ENCODE data around the gene EHD1.

The EHD1 gene

DNA sequence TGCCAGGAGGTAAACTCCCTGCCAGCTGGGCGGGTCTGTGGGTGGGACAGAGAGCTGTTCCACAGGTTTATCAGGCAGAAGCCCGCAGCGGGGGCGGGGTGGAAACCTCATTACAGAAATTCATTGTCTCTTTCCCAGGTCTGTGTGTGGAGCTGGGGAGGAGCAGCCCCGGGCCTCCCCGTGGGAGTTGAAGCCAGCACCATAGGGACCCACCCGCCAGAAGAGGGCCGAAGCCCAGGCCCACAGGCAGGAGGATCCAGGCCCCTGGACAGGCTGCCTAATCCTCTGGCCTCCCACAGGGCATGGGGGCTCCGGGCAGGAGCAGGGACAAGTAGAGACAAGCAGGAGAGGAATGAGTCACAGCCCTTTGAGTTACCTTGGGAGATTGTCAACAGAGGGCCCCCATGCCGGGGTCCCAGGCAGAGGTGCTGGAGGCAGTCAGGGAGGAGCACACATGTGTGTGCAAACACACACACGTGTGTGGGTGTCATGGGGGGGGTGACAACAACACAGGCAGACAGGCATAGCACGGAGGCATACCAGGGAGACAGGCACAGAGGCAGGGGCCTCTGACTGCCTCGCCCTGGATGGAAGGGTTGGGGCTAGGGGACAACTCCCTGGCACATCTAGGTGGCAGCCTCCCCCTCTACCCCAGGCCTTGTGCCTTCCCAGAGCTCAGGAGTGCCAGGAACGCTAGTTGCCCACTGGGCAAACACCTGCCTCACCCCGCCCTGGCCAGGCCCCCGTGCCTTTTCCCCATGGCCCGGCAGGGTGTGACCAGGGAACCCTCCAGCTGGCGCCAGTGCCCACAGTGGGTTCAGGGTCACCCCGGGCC is 35.4 kb downstream of the EHD1 start:
- ChIA-PET POLR2A (interaction anchor here (1.0 to 1.6 kb wide), 3 partner anchors 10 to 64 kb away, joined by 3 to 5 read pairs (median 4); partner anchors contain the start of gene SF1), CTCF (interaction anchor here (0.9 kb wide), 1 partner anchor 9 kb away, joined by 3 read pairs; no protein-coding TSS in a partner anchor)
- no peak for DNase-seq (ENCODE audit: extremely low spot score)
- no peak for TF ChIP-seq FOXK2 (IDR thresholded peaks at IDR 0.05)
- TF ChIP-seq CTBP1 (IDR thresholded peaks at IDR 0.05; ENCODE audit: borderline replicate concordance), result no peak
- no peak for TF ChIP-seq LEF1 (IDR thresholded peaks at IDR 0.05; ENCODE audit: borderline replicate concordance)
- no peak for TF ChIP-seq SP1 (IDR thresholded peaks at IDR 0.05)
- TF ChIP-seq FOXM1 (IDR thresholded peaks at IDR 0.05; ENCODE audit: borderline replicate concordance), result no peak
- TF ChIP-seq BHLHE40 (IDR thresholded peaks at IDR 0.05; ENCODE audit: borderline replicate concordance), result no peak
- TF ChIP-seq ARNT (IDR thresholded peaks at IDR 0.05), result no peak
- no peak for TF ChIP-seq TARDBP (IDR thresholded peaks at IDR 0.05)
- no peak for TF ChIP-seq ZNF384 (IDR thresholded peaks at IDR 0.05)
- TF ChIP-seq HDGF (IDR thresholded peaks at IDR 0.05; ENCODE audit: borderline replicate concordance), result no peak
- TF ChIP-seq SUZ12 (IDR thresholded peaks at IDR 0.05), result no peak

DNA sequence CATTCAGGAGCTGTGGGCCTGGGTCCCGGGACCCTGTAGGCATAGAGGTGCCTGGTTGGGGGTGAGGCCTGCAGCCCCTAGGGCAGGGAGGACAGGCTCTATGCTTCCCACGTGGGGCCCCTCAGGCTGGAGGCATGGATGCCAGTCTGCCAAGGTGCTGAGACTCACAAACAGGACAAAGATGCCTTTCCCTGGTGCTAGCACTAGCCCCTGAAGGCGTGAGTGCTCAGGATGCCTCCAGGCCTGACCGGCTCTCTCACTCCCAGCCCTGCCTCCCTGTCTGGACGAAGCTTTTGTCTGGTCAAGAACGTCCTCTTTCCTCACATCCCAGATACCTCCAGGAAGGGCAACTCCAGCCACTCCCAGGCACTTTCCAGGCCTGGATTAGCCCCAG is 36.1 kb downstream of the EHD1 start:
- ChIA-PET POLR2A (interaction anchor here (1.1 kb wide), 1 partner anchor 63 kb away, joined by 4 read pairs; the partner anchor contains the start of gene SF1), CTCF (interaction anchor here (0.6 kb wide), 1 partner anchor 237 kb away, joined by 3 read pairs; no protein-coding TSS in a partner anchor)
- TF ChIP-seq SUZ12 (IDR thresholded peaks at IDR 0.05) (no peak), HDGF (IDR thresholded peaks at IDR 0.05; ENCODE audit: borderline replicate concordance) (no peak)
- DNase-seq (ENCODE audit: extremely low spot score), result no peak

DNA sequence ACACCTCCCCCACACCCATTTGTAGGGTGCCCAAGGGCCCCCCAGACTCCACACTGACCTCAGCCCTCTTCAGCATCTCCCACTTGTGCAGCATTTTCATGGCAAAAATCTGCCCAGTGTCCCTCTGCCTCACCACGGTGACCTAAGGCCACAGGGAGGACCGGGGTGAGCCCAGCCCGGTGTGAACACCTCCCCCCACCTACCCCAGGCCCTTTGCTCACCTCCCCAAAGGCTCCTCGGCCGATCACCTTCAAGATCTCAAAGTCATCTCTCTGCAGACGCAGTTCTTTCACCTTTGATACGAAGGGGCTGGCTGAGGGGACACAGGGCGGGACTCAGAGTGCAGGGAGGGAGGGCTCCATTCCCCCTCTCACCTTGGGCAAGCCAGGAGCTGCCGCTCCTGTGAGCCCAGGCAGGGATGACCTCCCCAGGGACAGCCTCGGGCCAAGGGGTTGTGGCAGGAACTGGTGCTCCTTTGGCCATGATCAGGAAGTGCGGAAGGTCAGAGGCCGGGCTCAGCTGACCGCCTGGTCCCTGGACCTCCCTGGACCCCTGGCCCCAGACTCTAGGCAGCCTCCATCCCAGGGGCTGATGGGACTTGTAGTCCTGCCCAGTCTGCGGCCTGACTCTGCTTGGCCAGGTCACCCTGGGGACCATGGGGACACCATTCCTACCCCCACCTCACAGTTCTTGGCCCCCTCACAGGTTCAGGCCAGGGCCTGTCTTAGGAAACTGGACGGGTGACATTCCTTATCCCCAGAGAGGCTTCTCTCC is 36.6 kb downstream of the EHD1 start:
- TF ChIP-seq SP1 (IDR thresholded peaks at IDR 0.05) (no peak), BHLHE40 (IDR thresholded peaks at IDR 0.05; ENCODE audit: borderline replicate concordance) (no peak), L3MBTL2 (conservative IDR thresholded peaks at IDR 0.05) (no peak), LEF1 (IDR thresholded peaks at IDR 0.05; ENCODE audit: borderline replicate concordance) (no peak), FOXK2 (IDR thresholded peaks at IDR 0.05) (no peak), SUZ12 (IDR thresholded peaks at IDR 0.05) (no peak), ZNF384 (IDR thresholded peaks at IDR 0.05) (no peak), TARDBP (IDR thresholded peaks at IDR 0.05) (no peak), ELF4 (IDR thresholded peaks at IDR 0.05) (no peak), NFRKB (IDR thresholded peaks at IDR 0.05) (no peak), CTBP1 (IDR thresholded peaks at IDR 0.05; ENCODE audit: borderline replicate concordance) (no peak), FOXM1 (IDR thresholded peaks at IDR 0.05; ENCODE audit: borderline replicate concordance) (no peak), ARNT (IDR thresholded peaks at IDR 0.05) (no peak), HDGF (IDR thresholded peaks at IDR 0.05; ENCODE audit: borderline replicate concordance) (no peak)
- TF ChIP-seq, protein P1, sequence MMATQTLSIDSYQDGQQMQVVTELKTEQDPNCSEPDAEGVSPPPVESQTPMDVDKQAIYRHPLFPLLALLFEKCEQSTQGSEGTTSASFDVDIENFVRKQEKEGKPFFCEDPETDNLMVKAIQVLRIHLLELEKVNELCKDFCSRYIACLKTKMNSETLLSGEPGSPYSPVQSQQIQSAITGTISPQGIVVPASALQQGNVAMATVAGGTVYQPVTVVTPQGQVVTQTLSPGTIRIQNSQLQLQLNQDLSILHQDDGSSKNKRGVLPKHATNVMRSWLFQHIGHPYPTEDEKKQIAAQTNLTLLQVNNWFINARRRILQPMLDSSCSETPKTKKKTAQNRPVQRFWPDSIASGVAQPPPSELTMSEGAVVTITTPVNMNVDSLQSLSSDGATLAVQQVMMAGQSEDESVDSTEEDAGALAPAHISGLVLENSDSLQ (IDR thresholded peaks at IDR 0.05), result no peak
- POLR2A ChIA-PET, result no interaction called here
- DNase-seq (ENCODE audit: extremely low spot score), result no peak
- CTCF ChIA-PET, result interaction anchor here (0.6 kb wide), 2 partner anchors 39 to 238 kb away, joined by 3 read pairs; no protein-coding TSS in a partner anchor

DNA sequence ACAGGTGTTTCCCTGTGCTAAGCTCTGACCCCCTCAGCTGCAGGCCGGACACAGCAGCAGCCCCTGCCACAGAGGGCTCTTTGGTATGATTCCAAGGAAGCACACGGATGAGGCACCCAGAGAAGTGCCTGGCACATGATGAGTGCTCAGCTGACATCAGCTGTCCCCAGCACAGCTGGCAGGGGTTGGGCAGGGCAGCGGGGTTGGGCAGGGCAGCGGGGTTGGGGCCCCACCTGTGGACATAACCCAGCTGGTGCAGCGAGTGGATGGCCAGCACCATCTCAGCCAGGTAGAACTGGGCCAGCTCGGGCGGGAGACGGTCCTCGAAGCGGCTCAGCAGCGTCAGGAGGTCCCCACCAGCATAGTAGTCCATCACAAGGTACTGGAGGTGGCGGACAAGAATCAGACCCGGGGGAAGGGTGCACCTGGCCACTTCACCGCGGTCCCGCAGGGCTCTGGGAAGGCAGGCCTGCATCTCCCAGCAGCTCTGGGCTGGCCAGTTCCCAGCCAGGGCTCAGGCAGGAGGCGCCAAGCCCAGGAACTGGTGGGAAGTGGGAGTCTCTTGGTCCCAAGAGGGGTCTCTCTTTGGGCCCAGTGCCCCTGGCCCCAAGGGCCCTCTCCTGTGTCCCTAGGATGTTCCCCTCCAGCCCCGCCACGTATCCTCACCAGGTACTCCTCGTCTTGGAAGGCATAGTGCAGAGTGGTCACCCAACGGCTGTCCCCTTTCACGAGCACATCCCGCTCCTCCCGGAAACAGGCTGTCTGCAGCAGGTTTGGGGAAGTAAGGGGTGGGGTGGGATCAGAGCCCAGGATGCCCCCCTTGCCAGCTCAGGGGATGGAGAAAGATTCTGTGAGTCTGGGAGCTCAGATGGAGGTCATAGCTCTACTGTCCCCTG is 38.3 kb downstream of the EHD1 start:
- no peak for DNase-seq (ENCODE audit: extremely low spot score)
- TF ChIP-seq FOXK2 (IDR thresholded peaks at IDR 0.05) (no peak), SP1 (IDR thresholded peaks at IDR 0.05) (no peak), ARNT (IDR thresholded peaks at IDR 0.05) (no peak), ZNF384 (IDR thresholded peaks at IDR 0.05) (no peak), BHLHE40 (IDR thresholded peaks at IDR 0.05; ENCODE audit: borderline replicate concordance) (no peak), ELF4 (IDR thresholded peaks at IDR 0.05) (no peak), LEF1 (IDR thresholded peaks at IDR 0.05; ENCODE audit: borderline replicate concordance) (no peak), SUZ12 (IDR thresholded peaks at IDR 0.05) (no peak), L3MBTL2 (conservative IDR thresholded peaks at IDR 0.05) (no peak), HDGF (IDR thresholded peaks at IDR 0.05; ENCODE audit: borderline replicate concordance) (no peak), FOXM1 (IDR thresholded peaks at IDR 0.05; ENCODE audit: borderline replicate concordance) (no peak), CTBP1 (IDR thresholded peaks at IDR 0.05; ENCODE audit: borderline replicate concordance) (no peak), FOXA1 (IDR thresholded peaks at IDR 0.05) (no peak), TARDBP (IDR thresholded peaks at IDR 0.05) (no peak), NFRKB (IDR thresholded peaks at IDR 0.05) (no peak)
- TF ChIP-seq, protein P1 (IDR thresholded peaks at IDR 0.05), result no peak
- ChIA-PET CTCF (no interaction called here), POLR2A (no interaction called here)

GRCh38 chr11:64839335-64839734 is 39.1 kb downstream of the EHD1 start:
- TF ChIP-seq SP1 (IDR thresholded peaks at IDR 0.05) (no peak), CTBP1 (IDR thresholded peaks at IDR 0.05; ENCODE audit: borderline replicate concordance) (no peak), ZNF384 (IDR thresholded peaks at IDR 0.05) (no peak), HDGF (IDR thresholded peaks at IDR 0.05; ENCODE audit: borderline replicate concordance) (no peak), ELF4 (IDR thresholded peaks at IDR 0.05) (no peak), SUZ12 (IDR thresholded peaks at IDR 0.05) (no peak), L3MBTL2 (conservative IDR thresholded peaks at IDR 0.05) (no peak), FOXM1 (IDR thresholded peaks at IDR 0.05; ENCODE audit: borderline replicate concordance) (no peak), FOXA1 (IDR thresholded peaks at IDR 0.05) (no peak), NFRKB (IDR thresholded peaks at IDR 0.05) (no peak), ARNT (IDR thresholded peaks at IDR 0.05) (no peak), BHLHE40 (IDR thresholded peaks at IDR 0.05; ENCODE audit: borderline replicate concordance) (no peak), FOXK2 (IDR thresholded peaks at IDR 0.05) (no peak), TARDBP (IDR thresholded peaks at IDR 0.05) (no peak), LEF1 (IDR thresholded peaks at IDR 0.05; ENCODE audit: borderline replicate concordance) (no peak)
- TF ChIP-seq, protein P1 (IDR thresholded peaks at IDR 0.05), result no peak
- ChIA-PET POLR2A (no interaction called here), CTCF (no interaction called here)
- DNase-seq (ENCODE audit: extremely low spot score), result no peak

Measured in HEK293T (cell line).